K562 (cell line): ENCODE measurements around the gene CXCR2. TPM values are rescaled to one million over a fixed set of nuclear protein-coding genes. Genes with fewer than 3 reads are reported as not detected.

Experiments used
- CBFA2T3 ChIP-seq: fragments of 450-650 bp; IDR thresholded peaks from 2 replicates; pipeline ENCODE4 v1.6.1; 2017
- FIP1L1 ChIP-seq: fragments of 200-400 bp; formaldehyde crosslinking; IDR thresholded peaks from 2 replicates; pipeline ENCODE4 v1.6.1; 2018; ENCODE audit warnings: mild to moderate bottlenecking, low read depth, low read length; ENCODE audit not compliant: poor library complexity, severe bottlenecking
- JUND ChIP-seq, 2 experiments: IDR thresholded peaks; 2 replicates in 1 of 2; 3 replicates in 1 of 2; pipeline ENCODE4 v1.6.1; 2011; ENCODE audit warnings: borderline replicate concordance in 2 of 2, low read depth in 2 of 2, low read length in 2 of 2, improper control_type of control experiment in 1 of 2, missing biosample characterization in 1 of 2, missing genetic modification characterization in 1 of 2, missing genetic modification reagents in 1 of 2
- KAT2B ChIP-seq: IDR thresholded peaks from one replicate; pipeline ENCODE4 v1.6.1; 2012; ENCODE audit warnings: low read depth, mild to moderate bottlenecking, control low read depth, inconsistent platforms, low read length, moderate library complexity
- MAFF ChIP-seq: IDR thresholded peaks from 2 replicates; pipeline ENCODE4 v1.6.1; 2012; ENCODE audit warnings: low read length, improper control_type of control experiment
- SMAD3 ChIP-seq: fragments of 450-650 bp; formaldehyde crosslinking; conservative IDR thresholded peaks from 2 replicates; pipeline ENCODE4 v1.4.0; 2020; ENCODE audit warnings: mild to moderate bottlenecking
- TAL1 ChIP-seq: fragments of 450-650 bp; IDR thresholded peaks from 2 replicates; pipeline ENCODE4 v1.6.1; 2016; ENCODE audit warnings: mild to moderate bottlenecking
- THRAP3 ChIP-seq: fragments of 450-650 bp; IDR thresholded peaks from 2 replicates; pipeline ENCODE4 v1.6.1; 2016; ENCODE audit warnings: mild to moderate bottlenecking, inconsistent platforms, borderline replicate concordance
- ZFX ChIP-seq: sonication (generic); formaldehyde crosslinking; IDR thresholded peaks from 2 replicates; pipeline ENCODE4 v1.8.0; 2022; ENCODE audit warnings: mild to moderate bottlenecking, missing genetic modification reagents, moderate library complexity
- ZNF217 ChIP-seq: sonication (generic); formaldehyde crosslinking; IDR thresholded peaks from 2 replicates; pipeline ENCODE4 v1.8.0; 2022; ENCODE audit warnings: mild to moderate bottlenecking, missing genetic modification reagents
- polyA plus RNA-seq, 8 experiments: library from polyadenylated mRNA; depleted of rRNA in 4 of 8; stranded (reverse) in 5 of 8; unstranded in 3 of 8; fragments of >200 nt; fragmentation: Nextera tagmentation in 2 of 8; fragmentation: Illumina TruSeq in 1 of 8; extraction: Ambion mirVana in 2 of 8; extraction: Trizol in 1 of 8; gene quantifications; 2 replicates each; pipeline versions ENCODE4 v1.2.1 to v1.2.3, GENCODE V29; 2011 to 2014; ENCODE audit warnings: inconsistent platforms in 1 of 8, missing spikeins in 1 of 8
- total RNA-seq, 7 experiments: library from RNA; depleted of rRNA in 6 of 7; stranded (reverse); fragments of >200 nt in 6 of 7; fragmentation: Illumina TruSeq in 2 of 7; extraction: Trizol in 2 of 7; gene quantifications; 2 replicates each; pipeline versions ENCODE4 v1.2.1 to v1.2.3, GENCODE V29; 2011 to 2021; ENCODE audit warnings: low replicate concordance in 1 of 7
- TF ChIP-seq, protein P1 (sequence below): fragments of 200-600 bp; sonication (generic); IDR thresholded peaks from one replicate; pipeline ENCODE4 v1.6.1; 2012; ENCODE audit warnings: mild to moderate bottlenecking, low read depth, low read length, inconsistent platforms
- TF ChIP-seq, protein P2 (sequence below): fragments of 450-650 bp; formaldehyde crosslinking; IDR thresholded peaks from 2 replicates; pipeline ENCODE4 v1.4.0; 2022; ENCODE audit warnings: missing genetic modification characterization
- TF ChIP-seq, protein P3 (sequence below), 3 experiments: IDR thresholded peaks in 2 of 3; conservative IDR thresholded peaks in 1 of 3; 2 replicates each; pipeline ENCODE4 v1.5.1; 2011 to 2012; ENCODE audit warnings: low read length in 3 of 3, mild to moderate bottlenecking in 3 of 3, control low read depth in 2 of 3, improper control_type of control experiment in 1 of 3, inconsistent platforms in 1 of 3, low read depth in 1 of 3, mixed read lengths in 1 of 3, moderate library complexity in 1 of 3; ENCODE audit not compliant: insufficient read depth in 2 of 3

Gene CXCR2
- total and polyA plus RNA-seq, 9 of the 15 experiments (the other 6 are each of a cell fraction or from before 2014, with no cell fraction given) = not detected

DNA sequence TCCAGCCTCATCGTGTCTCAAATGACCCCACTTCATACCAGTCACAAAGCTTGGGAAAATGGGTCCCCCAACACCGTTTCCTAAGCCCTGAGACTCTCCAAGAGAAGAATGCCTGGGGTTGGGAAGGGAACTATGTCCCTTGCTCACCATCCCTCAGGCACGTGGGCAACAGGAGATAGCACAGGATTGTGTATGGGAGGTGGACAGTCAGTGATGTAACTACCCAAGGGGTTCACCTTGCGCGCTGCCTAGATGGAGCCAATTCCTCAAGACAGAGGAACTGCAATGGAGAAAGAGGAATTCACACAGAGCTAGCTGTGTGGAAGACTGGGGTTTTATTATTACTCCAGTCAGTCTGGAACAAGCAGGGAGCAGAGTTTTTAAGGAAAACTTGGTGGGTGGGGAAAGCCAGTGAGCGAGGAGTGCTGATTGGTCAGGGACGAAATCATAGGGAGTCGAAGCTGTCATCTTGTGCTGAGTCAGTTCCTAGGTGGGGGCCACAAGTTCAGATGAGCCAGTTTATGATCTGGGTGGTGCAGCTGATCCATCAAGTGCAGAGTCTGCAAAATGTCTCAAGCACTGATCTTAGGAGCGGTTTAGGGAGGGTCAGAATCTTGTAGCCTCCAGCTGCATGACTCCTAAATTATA, 54.8 kb downstream of the CXCR2 start (continued):
- TF ChIP-seq CBFA2T3 (0 out of 2 replicates have a peak, but pooled peaks have one; percentile 18), MAFF (peak; percentile 52; the same call in 1 of the 2 replicates), SMAD3 (CRISPR knock-in tag) (no peak), JUND (IDR thresholded peaks at IDR 0.05; ENCODE audit: borderline replicate concordance, low read depth, low read length) (peak; percentile 12; the same call in 1 of the 2 replicates), JUND (tag; IDR thresholded peaks at IDR 0.05; ENCODE audit: borderline replicate concordance, low read depth, low read length) (no peak; the same call in 2 of the 3 replicates), THRAP3 (no peak), FIP1L1 (no peak), ZNF217 (CRISPR knock-in tag) (no peak), ZFX (CRISPR knock-in tag) (no peak), TAL1 (no peak), KAT2B (no peak)
- TF ChIP-seq, protein P1, sequence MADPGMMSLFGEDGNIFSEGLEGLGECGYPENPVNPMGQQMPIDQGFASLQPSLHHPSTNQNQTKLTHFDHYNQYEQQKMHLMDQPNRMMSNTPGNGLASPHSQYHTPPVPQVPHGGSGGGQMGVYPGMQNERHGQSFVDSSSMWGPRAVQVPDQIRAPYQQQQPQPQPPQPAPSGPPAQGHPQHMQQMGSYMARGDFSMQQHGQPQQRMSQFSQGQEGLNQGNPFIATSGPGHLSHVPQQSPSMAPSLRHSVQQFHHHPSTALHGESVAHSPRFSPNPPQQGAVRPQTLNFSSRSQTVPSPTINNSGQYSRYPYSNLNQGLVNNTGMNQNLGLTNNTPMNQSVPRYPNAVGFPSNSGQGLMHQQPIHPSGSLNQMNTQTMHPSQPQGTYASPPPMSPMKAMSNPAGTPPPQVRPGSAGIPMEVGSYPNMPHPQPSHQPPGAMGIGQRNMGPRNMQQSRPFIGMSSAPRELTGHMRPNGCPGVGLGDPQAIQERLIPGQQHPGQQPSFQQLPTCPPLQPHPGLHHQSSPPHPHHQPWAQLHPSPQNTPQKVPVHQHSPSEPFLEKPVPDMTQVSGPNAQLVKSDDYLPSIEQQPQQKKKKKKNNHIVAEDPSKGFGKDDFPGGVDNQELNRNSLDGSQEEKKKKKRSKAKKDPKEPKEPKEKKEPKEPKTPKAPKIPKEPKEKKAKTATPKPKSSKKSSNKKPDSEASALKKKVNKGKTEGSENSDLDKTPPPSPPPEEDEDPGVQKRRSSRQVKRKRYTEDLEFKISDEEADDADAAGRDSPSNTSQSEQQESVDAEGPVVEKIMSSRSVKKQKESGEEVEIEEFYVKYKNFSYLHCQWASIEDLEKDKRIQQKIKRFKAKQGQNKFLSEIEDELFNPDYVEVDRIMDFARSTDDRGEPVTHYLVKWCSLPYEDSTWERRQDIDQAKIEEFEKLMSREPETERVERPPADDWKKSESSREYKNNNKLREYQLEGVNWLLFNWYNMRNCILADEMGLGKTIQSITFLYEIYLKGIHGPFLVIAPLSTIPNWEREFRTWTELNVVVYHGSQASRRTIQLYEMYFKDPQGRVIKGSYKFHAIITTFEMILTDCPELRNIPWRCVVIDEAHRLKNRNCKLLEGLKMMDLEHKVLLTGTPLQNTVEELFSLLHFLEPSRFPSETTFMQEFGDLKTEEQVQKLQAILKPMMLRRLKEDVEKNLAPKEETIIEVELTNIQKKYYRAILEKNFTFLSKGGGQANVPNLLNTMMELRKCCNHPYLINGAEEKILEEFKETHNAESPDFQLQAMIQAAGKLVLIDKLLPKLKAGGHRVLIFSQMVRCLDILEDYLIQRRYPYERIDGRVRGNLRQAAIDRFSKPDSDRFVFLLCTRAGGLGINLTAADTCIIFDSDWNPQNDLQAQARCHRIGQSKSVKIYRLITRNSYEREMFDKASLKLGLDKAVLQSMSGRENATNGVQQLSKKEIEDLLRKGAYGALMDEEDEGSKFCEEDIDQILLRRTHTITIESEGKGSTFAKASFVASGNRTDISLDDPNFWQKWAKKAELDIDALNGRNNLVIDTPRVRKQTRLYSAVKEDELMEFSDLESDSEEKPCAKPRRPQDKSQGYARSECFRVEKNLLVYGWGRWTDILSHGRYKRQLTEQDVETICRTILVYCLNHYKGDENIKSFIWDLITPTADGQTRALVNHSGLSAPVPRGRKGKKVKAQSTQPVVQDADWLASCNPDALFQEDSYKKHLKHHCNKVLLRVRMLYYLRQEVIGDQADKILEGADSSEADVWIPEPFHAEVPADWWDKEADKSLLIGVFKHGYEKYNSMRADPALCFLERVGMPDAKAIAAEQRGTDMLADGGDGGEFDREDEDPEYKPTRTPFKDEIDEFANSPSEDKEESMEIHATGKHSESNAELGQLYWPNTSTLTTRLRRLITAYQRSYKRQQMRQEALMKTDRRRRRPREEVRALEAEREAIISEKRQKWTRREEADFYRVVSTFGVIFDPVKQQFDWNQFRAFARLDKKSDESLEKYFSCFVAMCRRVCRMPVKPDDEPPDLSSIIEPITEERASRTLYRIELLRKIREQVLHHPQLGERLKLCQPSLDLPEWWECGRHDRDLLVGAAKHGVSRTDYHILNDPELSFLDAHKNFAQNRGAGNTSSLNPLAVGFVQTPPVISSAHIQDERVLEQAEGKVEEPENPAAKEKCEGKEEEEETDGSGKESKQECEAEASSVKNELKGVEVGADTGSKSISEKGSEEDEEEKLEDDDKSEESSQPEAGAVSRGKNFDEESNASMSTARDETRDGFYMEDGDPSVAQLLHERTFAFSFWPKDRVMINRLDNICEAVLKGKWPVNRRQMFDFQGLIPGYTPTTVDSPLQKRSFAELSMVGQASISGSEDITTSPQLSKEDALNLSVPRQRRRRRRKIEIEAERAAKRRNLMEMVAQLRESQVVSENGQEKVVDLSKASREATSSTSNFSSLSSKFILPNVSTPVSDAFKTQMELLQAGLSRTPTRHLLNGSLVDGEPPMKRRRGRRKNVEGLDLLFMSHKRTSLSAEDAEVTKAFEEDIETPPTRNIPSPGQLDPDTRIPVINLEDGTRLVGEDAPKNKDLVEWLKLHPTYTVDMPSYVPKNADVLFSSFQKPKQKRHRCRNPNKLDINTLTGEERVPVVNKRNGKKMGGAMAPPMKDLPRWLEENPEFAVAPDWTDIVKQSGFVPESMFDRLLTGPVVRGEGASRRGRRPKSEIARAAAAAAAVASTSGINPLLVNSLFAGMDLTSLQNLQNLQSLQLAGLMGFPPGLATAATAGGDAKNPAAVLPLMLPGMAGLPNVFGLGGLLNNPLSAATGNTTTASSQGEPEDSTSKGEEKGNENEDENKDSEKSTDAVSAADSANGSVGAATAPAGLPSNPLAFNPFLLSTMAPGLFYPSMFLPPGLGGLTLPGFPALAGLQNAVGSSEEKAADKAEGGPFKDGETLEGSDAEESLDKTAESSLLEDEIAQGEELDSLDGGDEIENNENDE = no peak
- TF ChIP-seq, protein P2, sequence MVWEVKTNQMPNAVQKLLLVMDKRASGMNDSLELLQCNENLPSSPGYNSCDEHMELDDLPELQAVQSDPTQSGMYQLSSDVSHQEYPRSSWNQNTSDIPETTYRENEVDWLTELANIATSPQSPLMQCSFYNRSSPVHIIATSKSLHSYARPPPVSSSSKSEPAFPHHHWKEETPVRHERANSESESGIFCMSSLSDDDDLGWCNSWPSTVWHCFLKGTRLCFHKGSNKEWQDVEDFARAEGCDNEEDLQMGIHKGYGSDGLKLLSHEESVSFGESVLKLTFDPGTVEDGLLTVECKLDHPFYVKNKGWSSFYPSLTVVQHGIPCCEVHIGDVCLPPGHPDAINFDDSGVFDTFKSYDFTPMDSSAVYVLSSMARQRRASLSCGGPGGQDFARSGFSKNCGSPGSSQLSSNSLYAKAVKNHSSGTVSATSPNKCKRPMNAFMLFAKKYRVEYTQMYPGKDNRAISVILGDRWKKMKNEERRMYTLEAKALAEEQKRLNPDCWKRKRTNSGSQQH = no peak
- TF ChIP-seq, protein P3, sequence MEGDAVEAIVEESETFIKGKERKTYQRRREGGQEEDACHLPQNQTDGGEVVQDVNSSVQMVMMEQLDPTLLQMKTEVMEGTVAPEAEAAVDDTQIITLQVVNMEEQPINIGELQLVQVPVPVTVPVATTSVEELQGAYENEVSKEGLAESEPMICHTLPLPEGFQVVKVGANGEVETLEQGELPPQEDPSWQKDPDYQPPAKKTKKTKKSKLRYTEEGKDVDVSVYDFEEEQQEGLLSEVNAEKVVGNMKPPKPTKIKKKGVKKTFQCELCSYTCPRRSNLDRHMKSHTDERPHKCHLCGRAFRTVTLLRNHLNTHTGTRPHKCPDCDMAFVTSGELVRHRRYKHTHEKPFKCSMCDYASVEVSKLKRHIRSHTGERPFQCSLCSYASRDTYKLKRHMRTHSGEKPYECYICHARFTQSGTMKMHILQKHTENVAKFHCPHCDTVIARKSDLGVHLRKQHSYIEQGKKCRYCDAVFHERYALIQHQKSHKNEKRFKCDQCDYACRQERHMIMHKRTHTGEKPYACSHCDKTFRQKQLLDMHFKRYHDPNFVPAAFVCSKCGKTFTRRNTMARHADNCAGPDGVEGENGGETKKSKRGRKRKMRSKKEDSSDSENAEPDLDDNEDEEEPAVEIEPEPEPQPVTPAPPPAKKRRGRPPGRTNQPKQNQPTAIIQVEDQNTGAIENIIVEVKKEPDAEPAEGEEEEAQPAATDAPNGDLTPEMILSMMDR (IDR thresholded peaks at IDR 0.05 in 2 of 3, conservative IDR thresholded peaks at IDR 0.05 in 1 of 3; ENCODE audit: insufficient read depth in 2 of 3, low read depth in 1 of 3, low read length in 3 of 3) = no peak
